Measurements from ENCODE around the gene DOCK9.

Gene DOCK9

DNA sequence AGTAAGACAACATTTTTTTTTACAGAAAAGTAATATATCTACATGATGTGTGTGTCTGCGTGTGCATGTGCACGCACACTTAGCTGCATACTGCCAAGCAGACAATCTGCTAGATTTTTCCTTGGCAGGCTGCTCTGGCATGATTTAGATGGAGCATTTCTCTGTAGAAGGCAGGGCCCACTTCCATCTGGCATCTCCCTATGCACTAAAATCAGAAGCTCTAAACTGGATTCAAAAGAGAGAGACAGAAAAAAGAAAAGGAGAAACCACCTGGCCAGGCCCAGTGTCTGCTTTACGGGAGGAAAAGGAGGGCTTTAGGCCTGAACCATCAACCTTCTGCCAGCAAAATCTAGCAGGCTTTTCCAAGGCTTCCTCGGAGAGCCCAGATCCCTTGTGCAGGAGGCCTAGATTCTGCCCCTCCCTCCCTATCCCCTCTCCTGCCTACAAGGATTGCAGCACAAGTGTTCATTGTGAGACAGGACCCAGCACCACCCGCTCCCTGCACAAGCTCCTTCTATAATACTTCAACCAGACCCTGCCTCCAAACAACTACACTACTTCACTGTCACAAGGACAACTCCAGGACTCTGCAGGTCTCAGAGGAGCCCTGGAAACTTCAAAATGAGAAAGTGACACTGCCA lies 99.3 kb downstream of the DOCK9 start:
- peak; percentile 85 for DNase-seq

DNA sequence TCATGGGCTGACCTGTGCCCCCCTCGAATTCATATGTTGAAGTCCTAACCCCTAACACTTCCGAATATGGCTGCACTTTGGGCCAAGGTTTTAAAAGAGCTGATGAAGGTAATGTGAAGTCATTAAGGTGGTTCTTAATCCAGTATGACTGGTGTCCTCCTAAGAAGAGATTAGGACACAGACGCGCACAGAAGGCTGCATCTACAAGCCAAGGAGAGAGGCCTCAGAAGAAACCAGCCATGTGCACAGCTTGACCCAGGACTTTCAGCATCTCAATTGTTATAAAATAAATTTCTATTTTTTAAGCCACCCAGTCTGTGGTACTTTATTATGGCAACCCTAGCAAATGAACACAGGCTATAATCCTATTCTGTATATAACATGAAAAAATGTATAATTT lies 99.9 kb downstream of the DOCK9 start:
- no peak for DNase-seq

DNA sequence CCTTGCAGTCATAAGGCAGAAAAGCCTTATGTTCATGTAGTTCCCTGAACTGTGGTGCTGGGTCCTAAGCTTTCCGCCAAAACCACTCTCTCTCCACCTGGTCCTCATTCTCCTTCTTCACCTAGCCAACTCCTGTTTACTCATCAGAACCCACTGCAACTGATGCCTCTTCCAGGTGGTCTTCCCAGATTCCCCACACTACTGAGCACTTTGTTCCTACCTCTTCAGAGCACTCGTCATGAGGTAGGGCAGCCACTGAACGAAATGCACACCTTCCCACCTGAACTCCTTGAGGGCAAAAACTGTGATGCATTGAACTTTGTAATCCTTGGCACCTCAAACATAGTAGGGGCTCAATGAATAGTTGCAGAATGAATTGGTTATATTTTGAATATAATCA lies 100.4 kb downstream of the DOCK9 start:
- no peak for DNase-seq

DNA sequence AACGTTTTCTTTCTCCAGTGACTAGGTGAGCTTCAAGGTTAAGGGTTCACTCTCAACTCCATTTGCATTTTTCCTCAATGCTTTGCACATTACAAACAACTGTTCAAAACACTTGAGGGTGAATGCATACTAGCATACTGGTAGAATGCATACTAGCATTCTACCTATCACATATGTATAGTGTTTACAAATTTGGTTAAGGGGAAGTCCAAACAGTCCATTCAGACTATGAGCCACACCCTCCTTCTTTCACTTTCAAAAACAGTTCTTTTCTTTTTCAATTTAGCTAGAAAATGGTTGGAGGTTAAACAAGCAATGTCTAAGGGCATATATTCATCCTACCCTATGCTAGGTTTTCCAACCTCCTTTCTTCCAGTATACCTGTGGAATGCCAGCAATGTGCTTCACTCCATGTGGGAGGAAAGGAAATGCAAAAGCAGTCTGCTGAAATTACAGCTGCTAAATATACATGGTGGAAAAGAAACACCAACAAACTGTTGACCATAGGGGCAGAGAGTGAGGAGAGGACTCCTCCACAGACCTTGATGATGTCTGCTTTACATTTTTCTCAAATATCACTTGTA lies 102.6 kb downstream of the DOCK9 start:
- DNase-seq = no peak

DNA sequence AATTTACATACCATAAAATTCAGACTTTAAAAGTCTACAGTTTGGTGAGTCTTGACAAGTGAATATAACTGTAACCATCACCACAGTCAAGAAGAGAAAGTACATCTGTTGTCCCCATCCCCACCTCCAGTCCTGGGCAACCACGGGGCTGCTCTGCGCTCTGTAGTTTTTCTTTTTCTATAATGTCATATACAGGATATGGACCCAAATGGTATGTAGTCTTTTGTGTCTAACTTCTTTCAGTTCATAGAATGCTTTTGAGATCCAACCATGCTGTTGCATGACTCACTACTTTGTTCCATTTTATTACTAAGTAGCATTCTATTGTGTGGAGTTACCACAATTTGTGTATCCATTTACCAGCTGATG lies 103.9 kb downstream of the DOCK9 start:
- no peak for DNase-seq

DNA sequence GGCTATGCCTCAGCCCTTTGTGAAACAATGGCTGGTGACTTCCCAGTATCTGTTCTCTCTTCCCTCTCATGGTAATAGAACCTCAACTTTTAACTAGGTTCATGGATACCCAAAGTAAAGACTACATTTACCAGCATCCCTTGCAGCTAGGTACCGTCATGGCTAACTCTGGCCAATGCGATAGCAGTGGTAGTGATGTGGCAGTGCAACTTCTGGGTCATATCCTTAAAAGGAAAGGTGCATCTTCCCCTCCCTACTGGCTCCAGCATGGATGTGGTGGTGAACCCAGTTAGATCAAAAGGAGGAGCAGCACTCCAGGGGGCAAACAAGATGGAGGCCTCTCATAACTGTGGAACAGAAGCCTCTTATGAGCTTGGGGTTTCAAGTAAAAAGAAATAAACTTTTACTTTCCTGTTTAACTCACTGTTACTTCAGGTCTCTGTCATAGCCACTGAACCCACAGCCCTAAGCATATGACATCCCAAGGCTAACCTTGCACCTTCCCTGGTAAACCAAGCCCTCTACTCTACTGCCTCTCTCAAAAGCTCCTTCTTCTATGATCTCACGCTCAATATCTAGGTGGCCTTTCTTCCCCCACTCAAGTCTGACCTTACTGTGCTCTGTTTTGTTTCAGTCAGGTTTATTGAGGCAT lies 104.4 kb downstream of the DOCK9 start:
- no peak for DNase-seq

DNA sequence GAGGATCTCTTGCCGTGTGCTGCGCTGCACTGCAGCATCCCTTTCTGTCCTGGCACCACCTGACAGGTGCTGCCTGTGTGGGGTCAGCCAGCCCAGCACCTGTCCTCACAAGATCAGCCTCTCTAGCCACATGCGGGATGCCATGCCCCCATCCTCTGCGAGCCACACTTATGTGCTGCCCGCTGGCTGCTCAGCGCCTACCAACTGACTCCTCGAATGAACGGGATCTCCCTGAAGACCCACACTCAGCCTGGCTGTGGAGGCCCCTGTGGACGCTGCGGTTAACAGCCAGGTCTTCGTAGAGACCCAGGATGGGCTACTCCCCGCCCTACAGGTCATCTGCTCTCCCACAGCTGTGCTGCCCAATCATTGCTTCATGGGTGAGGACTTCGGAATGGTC lies 106.1 kb downstream of the DOCK9 start:
- DNase-seq = no peak

DNA sequence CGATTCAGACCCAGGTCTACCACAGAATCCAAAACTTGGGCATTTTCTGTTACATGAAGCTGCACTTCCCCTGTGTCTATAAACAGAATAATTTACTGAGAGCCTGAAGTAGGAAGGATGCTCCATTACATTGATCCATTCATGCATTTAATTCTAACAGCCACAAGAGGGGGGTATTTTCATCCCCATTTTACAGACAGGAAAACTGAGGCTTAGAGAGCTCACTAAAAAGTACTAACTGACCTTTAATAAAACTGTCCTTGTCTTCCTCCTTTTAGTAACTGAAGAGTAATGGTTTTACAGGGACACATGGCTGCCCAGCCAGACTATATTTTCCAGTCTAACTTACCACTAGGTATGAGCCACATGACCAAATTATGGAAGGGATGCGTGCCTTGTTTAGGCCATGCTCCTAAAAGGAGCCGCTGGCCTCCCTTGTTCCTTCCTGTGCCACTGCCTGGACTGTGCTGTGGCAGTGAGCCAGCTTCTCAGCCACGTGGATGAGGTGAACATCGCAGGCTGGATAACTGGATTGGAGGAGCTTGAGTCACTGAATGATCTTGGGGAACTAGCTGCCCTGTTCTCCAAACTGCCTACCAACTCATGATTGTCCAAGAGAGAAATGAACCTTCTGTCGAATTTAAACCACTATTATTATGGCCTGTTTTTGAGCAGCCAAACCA lies 108.3 kb downstream of the DOCK9 start:
- DNase-seq = no peak

DNA sequence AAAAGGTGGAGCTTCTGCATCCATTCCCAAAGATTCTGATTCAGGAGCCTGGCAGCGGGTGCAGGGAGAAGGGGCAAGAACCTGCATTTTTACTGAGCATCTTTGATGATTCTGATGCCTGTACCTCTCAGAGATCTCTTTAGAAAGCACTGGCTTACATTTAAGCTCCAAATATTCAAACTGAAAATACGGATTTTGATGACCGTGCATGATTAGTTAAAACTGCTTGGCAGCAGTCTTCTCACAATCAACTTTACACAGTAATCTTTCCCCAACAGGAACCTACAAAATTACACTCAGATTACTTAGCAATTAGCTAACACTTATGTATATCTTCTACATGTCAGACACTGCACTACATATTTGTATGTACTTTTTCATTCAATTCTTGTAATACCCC lies 108.9 kb downstream of the DOCK9 start:
- DNase-seq = no peak

DNA sequence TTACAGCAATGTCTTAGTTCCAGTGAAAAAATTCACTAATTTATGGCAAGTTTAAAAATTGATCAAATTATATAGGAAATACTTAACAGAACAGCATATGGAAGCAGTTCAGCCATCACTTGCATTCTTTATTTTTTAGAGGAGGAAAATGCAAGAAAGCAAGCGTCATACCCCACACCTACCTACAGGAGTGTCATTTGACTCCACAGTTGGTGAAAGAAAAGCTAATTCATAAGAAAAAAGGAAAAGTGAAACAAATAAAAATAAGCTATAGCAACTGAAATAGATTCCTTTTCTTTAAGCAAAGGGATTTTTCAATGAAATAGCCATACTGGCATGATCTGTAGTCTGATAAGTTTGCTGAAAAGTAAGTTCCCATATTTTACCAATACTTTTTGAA lies 111.0 kb downstream of the DOCK9 start:
- no peak for DNase-seq

DNA sequence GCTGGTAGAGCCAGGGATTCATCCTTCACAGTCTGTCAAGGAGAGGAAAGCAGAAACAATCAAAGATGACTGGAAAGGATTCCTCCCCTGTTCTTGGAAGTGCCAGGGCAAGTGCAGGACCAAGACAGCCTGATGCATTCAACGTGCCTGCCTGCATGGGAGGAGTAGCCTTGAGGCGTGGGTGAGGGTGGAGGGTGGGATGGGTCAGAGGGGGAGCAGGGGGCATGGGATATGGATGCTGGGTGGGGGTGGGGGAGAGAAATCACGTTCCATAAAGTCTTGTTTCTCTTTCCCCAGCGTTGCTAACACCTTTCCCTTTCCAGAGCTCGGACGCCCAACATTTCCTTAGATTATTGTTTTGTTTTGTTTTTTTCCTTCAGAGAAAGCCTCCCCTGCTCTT lies 117.4 kb downstream of the DOCK9 start:
- no peak for DNase-seq

DNA sequence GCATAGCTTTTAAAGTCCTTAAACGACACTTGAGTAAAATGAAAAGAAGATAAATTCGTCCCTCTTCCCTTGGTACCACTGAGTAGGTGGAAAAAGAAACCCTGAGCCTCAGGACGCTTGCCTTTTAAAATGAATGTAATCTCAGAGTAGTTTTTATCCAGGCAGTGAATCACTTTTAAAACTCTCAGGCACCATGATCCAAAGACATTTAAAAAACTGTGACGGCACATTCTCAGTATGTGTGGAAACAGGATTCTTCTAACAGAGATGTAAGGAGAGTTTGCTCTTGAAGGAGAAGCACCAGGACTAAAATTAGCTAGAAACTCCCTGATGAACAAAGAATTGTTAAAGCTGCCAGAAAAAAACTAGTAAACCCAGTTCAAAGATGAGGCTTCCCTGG lies 119.7 kb downstream of the DOCK9 start:
- no peak for DNase-seq

DNA sequence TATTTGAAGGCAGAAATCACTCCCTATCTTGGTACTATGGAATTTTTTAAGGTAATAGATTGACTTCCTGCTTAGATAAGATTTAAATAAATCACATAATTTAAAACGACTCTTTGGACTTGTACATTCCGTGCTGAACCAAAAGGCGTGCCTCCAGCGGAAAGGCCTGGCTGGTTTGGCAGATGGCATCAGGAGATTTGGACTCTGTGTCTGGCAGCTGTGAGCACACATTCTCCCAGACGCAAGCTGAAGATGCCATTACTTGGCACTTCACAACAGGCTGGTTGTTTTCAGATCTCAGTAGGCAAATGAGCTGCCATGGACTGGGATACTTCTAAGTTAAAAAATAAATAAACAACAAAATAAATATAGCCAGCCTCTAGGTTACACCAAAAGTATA lies 120.9 kb downstream of the DOCK9 start:
- no peak for DNase-seq

DNA sequence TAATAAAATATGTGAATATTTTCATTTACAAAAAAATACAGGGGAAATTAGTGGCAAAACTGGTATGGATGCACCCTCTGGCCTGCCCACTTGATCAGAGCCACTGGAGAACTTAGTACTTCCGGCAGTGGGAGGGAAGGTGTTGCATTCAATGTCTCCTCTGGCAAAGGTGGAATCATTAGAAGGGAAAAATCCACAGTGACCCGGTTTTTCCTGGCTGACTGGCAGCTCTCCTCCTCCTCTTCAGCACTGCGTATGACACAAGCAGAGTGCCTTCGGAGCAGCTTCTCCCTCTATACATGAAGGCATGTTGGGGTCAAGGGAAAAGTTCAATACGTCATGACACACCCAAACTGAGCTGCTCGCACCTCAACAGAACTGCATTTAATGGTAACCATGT lies 123.4 kb downstream of the DOCK9 start:
- no peak for DNase-seq

DNA sequence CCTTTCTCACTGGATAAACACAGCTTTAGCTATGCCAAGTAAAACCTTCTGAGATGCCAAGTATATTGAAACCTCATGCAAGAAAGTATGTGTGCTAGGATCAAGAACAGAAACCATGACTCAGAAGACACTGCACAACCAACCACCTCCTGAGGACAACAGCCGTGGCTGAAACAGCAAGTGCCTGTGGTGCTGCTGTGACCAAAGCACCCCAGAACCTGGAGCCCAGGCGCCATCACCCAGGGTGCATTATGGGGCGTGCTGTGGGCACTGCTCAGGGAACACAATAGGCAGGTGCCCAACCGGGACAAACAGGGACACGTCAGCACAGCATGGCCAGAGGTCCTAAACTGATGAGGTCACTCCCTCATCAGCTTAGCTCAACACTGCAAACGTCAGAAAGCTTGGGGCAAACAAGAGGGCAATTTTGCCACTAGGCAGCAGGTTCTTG lies 124.1 kb downstream of the DOCK9 start:
- DNase-seq = no peak

DNA sequence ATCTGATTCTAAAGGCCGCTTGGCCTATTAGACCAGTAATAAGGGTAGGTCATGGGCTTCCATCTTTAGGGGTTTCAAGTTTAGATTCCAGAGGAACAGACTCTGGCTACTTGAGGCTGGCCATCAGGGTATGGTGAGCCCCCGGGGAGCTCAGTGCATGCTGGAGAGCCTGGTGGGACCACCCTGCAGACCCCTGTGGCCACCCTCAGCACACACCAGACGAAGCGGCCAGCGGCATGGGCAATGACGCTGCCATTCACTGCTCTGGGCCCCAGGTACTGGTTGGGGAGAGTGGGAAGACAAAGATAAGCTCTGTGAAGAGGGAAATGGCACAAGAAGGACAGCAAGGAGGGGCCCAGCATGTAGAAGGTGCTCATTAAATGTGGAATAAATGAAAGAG lies 126.6 kb downstream of the DOCK9 start:
- DNase-seq = no peak

DNA sequence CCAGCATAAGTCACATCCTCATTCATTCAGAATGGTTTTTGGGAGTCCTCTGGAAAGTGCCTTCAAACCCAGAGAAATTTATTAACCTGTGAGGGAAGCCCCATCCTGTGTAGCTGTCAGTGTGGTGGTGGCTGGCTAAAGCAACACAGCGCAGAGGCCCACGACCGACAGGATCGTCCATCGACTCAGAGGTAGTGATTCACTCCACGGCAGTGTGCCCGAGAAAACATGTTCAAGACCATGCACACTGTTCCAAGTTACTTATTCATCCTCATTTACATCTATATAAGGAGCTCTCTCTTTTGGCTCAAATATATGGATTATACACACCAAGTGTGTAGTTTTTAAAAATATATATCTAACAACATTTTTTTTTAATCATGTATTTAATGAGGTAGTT lies 129.1 kb downstream of the DOCK9 start:
- no peak for DNase-seq

DNA sequence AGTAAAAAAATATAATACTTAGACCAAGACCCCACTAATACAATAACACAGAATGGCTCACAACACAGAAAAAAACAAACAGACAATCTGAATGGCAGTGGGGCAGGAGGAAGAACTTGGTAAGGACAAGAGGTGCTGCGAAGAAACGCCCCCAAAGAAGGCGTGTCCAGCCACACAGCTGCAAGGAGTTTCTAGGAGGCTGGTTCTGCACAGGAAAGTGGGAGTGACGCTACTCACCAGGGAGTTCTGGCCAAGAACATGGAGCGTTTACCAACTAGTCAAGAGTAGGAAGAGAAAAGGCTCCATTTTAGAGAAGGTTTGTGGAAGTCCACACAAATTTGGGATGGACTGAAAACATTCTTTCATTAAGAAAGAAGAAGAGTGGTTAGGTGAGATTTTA lies 130.1 kb downstream of the DOCK9 start:
- DNase-seq = no peak

DNA sequence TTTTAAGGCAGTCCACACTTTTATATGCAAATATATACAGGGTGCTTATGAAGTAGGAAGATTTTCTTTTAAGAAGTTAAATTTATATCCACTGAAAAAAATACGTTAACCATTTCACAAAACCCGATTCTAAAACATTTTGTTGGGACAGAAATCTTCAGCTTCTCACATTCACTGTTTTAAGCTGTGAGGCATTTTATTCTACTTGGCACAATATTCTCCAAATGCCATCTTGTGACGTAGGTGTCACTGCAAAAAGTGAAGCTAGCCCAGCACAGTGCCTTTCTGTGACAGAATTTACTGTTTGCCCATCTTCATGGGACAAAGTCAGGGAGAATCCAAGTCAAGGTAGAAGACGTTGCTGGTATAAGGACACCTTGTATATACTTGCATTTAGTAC lies 130.9 kb downstream of the DOCK9 start:
- DNase-seq = no peak

DNA sequence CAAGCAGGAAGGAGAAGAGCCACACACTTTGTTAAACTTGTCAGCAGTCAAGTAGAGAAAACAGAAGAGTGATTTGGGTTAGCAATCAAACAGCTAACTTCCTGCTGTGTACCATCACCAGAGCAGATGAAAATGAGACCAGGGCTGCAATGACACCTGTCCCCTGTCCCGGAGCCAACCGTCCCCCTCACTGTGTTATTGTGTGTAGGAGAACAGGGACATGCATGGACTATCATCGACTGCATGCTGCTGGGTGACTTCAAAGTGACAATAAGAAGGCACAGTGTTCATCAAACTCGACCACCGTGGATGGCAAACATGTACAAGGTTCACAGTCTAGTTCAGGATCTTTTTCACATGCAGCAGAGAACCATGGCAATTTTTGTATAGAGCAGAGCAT lies 131.3 kb downstream of the DOCK9 start:
- no peak for DNase-seq

DNA sequence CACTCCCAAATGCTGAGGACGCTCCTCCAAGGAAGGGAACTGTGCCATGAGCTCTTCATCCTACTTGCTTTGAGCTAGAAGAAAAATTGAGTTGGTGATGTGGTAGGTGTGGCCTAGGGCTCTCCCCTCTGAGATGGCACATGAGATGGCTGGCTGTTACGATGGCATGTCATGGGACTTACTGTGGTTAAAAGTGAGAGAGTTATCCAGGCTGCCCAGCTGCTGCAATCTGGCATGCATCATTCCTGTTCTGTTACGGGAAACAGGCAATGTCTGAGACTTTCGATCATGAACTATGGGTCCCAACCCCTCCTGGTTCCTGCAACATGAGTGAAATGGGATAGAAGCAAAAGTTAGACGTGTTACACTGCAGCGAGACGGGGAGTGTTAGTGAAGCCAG lies 132.1 kb downstream of the DOCK9 start:
- DNase-seq = no peak

DNA sequence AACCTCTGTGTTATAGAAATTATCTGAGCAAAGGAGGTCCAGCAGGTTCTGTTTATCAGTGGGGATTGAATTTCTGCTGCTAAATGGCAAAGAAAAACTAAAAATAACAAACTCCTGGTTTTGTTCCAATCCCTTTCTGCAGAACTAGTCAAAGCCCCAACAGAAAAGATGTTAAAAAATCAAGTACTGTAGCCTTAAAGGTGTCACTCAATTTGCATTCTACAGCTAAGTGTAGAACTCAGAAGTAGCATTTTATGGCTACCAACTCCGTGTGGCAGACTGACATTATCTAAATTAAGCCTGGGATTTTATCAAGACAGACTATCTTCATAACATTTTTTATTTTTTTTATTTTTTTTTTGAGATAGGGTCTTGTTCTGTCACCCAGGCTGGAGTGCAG lies 133.8 kb downstream of the DOCK9 start:
- peak; percentile 8 for DNase-seq

DNA sequence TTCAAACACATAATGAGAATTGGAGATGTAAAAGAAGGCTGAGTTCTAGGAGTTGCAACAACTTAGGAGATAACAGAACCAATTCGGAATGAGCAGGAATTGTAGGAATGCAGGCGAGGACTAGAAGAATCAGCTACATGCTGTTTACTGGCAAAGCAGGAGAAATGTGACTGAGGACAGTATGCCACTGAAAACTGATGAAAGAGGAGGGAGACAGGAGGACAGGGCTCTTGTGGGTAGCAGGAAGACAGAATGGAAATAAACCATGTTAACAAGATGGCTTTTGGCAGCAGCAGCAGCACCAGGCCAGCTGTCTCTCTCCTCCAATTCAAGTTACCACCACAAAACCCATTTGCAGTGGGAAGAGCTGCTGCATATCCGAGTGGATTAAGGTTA lies 134.4 kb downstream of the DOCK9 start:
- DNase-seq = peak; percentile 91

DNA sequence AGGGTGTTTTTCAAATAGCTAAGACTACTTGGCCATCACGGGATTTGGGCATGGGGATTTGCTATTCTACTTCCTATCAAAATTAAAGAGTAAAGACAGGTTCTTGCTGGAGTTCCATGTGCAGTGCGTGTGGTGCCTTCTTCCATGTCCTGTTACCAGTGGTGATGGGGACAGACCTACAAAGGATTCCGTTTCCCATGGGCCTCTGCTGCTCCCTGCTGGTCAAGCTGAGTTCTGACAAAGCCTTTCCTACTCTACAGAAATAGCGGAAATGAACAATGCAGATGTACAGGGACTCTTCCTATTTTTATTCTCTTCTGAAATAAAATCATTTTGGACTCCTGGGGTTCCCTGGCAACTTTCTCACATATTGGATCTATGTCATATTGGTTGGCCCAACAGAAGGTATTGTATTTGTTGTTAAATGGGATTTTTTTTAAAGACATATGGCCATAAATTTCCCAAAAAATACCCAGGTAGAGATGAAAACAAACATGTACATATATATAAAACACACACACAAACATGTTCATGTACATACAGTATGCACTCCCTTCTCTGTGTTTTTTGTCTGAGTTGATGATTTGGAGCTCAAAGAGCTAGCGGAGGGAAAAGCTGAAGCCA lies 134.9 kb downstream of the DOCK9 start:
- DNase-seq = peak; percentile 90

Measured in NCI-H1694 (cell line).